CD8-positive, alpha-beta memory T cell (primary cell): ENCODE data around the gene KMT2C. TPM values are rescaled to one million over a fixed set of nuclear protein-coding genes. Genes with fewer than 3 reads are reported as not detected.
"Not testable (repeated sequence)": the region's sequence is repeated elsewhere in the genome, so short reads cannot be mapped to it uniquely, and the experiment has no call there.

Experiments
- CTCF ChIA-PET: fragments of 350-600 bp; sonication (Branson Sonifier 250); formaldehyde crosslinking; loops from one replicate; lab custom pipeline; 2021; ENCODE audit warnings: antibody characterized with exemption; lab: Charles Lee
- POLR2A ChIA-PET: fragments of 350-600 bp; sonication (Branson Sonifier 250); formaldehyde crosslinking; loops from one replicate; lab custom pipeline; 2021; ENCODE audit warnings: antibody characterized with exemption; lab: Charles Lee
- DNase-seq, 5 donors: peaks; one replicate each; pipeline versions ENCODE4 v3.0.0 to v3.0.0-alpha.2; 2020 to 2022; ENCODE audit warnings: mixed read lengths in 1 of 5
- H3K27ac ChIP-seq: one replicate; pipeline ENCODE4 v1.7.0; 2013; ENCODE audit warnings: low read depth, mild to moderate bottlenecking, low read length, moderate library complexity
- H3K27me3 ChIP-seq: 2 replicates; pipeline ENCODE4 v1.7.0; 2013; ENCODE audit warnings: low read length, mild to moderate bottlenecking; ENCODE audit not compliant: insufficient read depth, poor library complexity, severe bottlenecking
- H3K36me3 ChIP-seq: 2 replicates; pipeline ENCODE4 v1.7.0; 2013; ENCODE audit warnings: mild to moderate bottlenecking, low read length, moderate library complexity; ENCODE audit not compliant: insufficient read depth
- H3K4me1 ChIP-seq: 2 replicates; pipeline ENCODE4 v1.7.0; 2013; ENCODE audit warnings: mild to moderate bottlenecking, low read length, moderate library complexity; ENCODE audit not compliant: insufficient read depth
- H3K4me3 ChIP-seq: 2 replicates; pipeline ENCODE4 v1.7.0; 2013; ENCODE audit warnings: mild to moderate bottlenecking, low read length
- H3K9me3 ChIP-seq: 2 replicates; pipeline ENCODE4 v1.7.0; 2013; ENCODE audit warnings: mild to moderate bottlenecking, low read length
- H3K27ac Mint-ChIP-seq, 8 donors: one replicate each; pipeline ENCODE4 v1.8.0; 2020 to 2021; ENCODE audit warnings: mixed read lengths in 8 of 8, mild to moderate bottlenecking in 6 of 8, inconsistent platforms in 3 of 8, moderate library complexity in 3 of 8
- H3K27me3 Mint-ChIP-seq, 2 donors: one replicate each; pipeline ENCODE4 v1.8.0; 2020 to 2021; ENCODE audit warnings: mixed read lengths in 2 of 2, mild to moderate bottlenecking in 1 of 2, moderate library complexity in 1 of 2
- H3K36me3 Mint-ChIP-seq, 3 donors: one replicate each; pipeline ENCODE4 v1.8.0; 2020 to 2021; ENCODE audit warnings: mixed read lengths in 3 of 3, inconsistent platforms in 1 of 3, mild to moderate bottlenecking in 1 of 3
- H3K4me1 Mint-ChIP-seq, 3 donors: one replicate each; pipeline ENCODE4 v1.8.0; 2020 to 2021; ENCODE audit warnings: mixed read lengths in 3 of 3, inconsistent platforms in 1 of 3, mild to moderate bottlenecking in 1 of 3
- H3K4me3 Mint-ChIP-seq, 7 donors: one replicate each; pipeline ENCODE4 v1.8.0; 2020 to 2021; ENCODE audit warnings: mixed read lengths in 7 of 7, mild to moderate bottlenecking in 6 of 7, moderate library complexity in 4 of 7, inconsistent platforms in 2 of 7
- H3K9me3 Mint-ChIP-seq, 5 donors: one replicate each; pipeline ENCODE4 v1.8.0; 2020 to 2022; ENCODE audit warnings: mixed read lengths in 5 of 5, mild to moderate bottlenecking in 3 of 5, moderate library complexity in 2 of 5, inconsistent platforms in 1 of 5
- polyA plus RNA-seq: library from polyadenylated mRNA; unstranded; fragments of 300-500 nt; fragmentation: Illumina TruSeq; gene quantifications from one replicate; pipeline ENCODE4 v1.2.3, GENCODE V29; 2021
- total RNA-seq, 2 experiments: library from RNA; stranded (reverse); gene quantifications; one replicate each; pipeline ENCODE4 v1.2.3, GENCODE V29; 2021

The KMT2C gene
- total and polyA plus RNA-seq, 3 experiments from 2014 or later: 18.7 to 45.3 (median 42.0) TPM

- H3K9me3 Mint-ChIP-seq, H3K27me3 ChIP-seq, H3K27me3 Mint-ChIP-seq, H3K4me3 ChIP-seq, H3K36me3 ChIP-seq, H3K4me3 Mint-ChIP-seq, H3K27ac ChIP-seq, POLR2A ChIA-PET, H3K9me3 ChIP-seq, DNase-seq, H3K27ac Mint-ChIP-seq, CTCF ChIA-PET, H3K4me1 ChIP-seq: not testable (repeated sequence)
- H3K36me3 Mint-ChIP-seq: peaks cover 15 to 58% (median 19%) of the 10 kb centered on the region in 3 donors
- H3K4me1 Mint-ChIP-seq: peaks cover 16 to 20% (median 19%) of the 10 kb centered on the region in 3 donors
Measured at GRCh38 chr7:152266859-152267258, 168.9 kb downstream of the KMT2C start.

GRCh38 chr7:152264915-152265314, 170.9 kb downstream of the KMT2C start:
- H3K27ac ChIP-seq, H3K4me1 ChIP-seq, H3K9me3 Mint-ChIP-seq, CTCF ChIA-PET, H3K27ac Mint-ChIP-seq, H3K4me3 Mint-ChIP-seq, H3K27me3 Mint-ChIP-seq, H3K9me3 ChIP-seq, DNase-seq, H3K27me3 ChIP-seq, POLR2A ChIA-PET, H3K4me3 ChIP-seq, H3K36me3 ChIP-seq: not testable (repeated sequence)
- Mint-ChIP-seq H3K4me1 (peaks cover 18 to 29% (median 22%) of the 10 kb centered on the region in 3 donors), H3K36me3 (peaks cover 16 to 53% (median 23%) of the 10 kb centered on the region in 3 donors)

DNA sequence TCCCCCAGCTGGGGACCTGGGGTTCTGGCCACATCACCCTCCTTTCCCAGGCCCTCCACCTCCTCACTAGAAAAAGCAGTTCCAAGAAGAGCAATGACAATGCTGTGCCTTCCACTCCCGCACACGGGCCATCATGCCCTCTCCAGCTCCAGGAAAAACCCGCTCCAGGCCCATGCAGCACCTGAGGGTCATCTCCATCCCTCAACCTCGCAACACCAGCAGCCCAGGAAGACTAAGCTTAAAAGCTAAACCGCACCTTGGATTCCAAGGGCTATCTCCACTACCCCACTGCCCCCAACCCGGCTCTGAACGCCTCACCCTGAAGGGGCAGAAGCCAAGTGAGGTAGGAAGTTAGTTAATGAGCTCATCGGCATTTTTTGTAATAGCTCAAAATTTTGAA, 173.7 kb downstream of the KMT2C start:
- H3K27ac ChIP-seq, H3K4me1 ChIP-seq, H3K9me3 ChIP-seq, H3K9me3 Mint-ChIP-seq, H3K4me3 ChIP-seq, CTCF ChIA-PET, H3K27me3 Mint-ChIP-seq, DNase-seq, H3K27me3 ChIP-seq, H3K36me3 ChIP-seq, H3K4me3 Mint-ChIP-seq: not testable (repeated sequence)
- H3K36me3 Mint-ChIP-seq: peaks cover 16 to 59% (median 24%) of the 10 kb centered on the region in 3 donors
- POLR2A ChIA-PET: interaction anchor here (0.5 kb wide), 1 partner anchor 202 kb away, joined by 3 read pairs; no protein-coding TSS in a partner anchor
- peak overlapping the region in 2 of 8 donors; percentile 3 to 49 for H3K27ac Mint-ChIP-seq
- peaks cover 21 to 37% (median 35%) of the 10 kb centered on the region in 3 donors for H3K4me1 Mint-ChIP-seq

GRCh38 chr7:152259645-152260044, 176.2 kb downstream of the KMT2C start:
- peaks cover 21 to 69% (median 25%) of the 10 kb centered on the region in 3 donors for H3K36me3 Mint-ChIP-seq
- POLR2A ChIA-PET, CTCF ChIA-PET, H3K4me3 ChIP-seq, H3K36me3 ChIP-seq, H3K9me3 ChIP-seq, H3K9me3 Mint-ChIP-seq, DNase-seq, H3K27me3 ChIP-seq, H3K27ac ChIP-seq, H3K4me1 ChIP-seq, H3K27me3 Mint-ChIP-seq: not testable (repeated sequence)
- peak overlapping the region in 1 of 7 donors; percentile 4 for H3K4me3 Mint-ChIP-seq
- peak overlapping the region in 6 of 8 donors; percentile 4 to 88 (median 33) for H3K27ac Mint-ChIP-seq
- peaks cover 18 to 46% (median 45%) of the 10 kb centered on the region in 3 donors for H3K4me1 Mint-ChIP-seq

GRCh38 chr7:152247851-152248250, 188.0 kb downstream of the KMT2C start:
- H3K27ac Mint-ChIP-seq, DNase-seq, H3K4me1 ChIP-seq, H3K27me3 Mint-ChIP-seq, CTCF ChIA-PET, H3K4me3 ChIP-seq, H3K27ac ChIP-seq, H3K27me3 ChIP-seq, H3K9me3 ChIP-seq, H3K4me3 Mint-ChIP-seq, POLR2A ChIA-PET, H3K9me3 Mint-ChIP-seq: not testable (repeated sequence)
- peaks cover 4 to 30% (median 9%) of the 10 kb centered on the region in 3 donors for H3K4me1 Mint-ChIP-seq
- peaks cover 3 to 68% (median 26%) of the 10 kb centered on the region in 3 donors for H3K36me3 Mint-ChIP-seq
- peaks cover 17% of the 10 kb centered on the region for H3K36me3 ChIP-seq

DNA sequence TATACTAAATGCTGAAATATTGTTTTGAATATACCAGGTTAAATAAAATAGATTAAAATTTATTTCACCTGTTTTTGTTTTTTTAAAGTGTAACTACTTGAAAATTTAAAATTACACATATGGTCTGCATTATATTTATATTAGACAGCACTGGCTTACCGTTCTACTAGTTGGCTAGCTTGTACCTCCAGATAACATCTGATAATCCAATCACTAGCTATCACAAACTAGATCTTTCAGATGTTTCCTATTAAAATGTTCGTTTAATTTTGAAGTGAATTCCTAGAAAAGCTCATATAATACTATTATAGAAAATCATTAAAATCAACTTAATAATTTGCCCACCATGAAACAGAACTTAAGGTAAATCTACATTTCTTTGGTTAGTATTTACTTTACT, 190.4 kb downstream of the KMT2C start:
- H3K4me3 Mint-ChIP-seq, H3K4me1 ChIP-seq, CTCF ChIA-PET, H3K36me3 ChIP-seq, H3K27ac Mint-ChIP-seq, H3K9me3 ChIP-seq, H3K27me3 Mint-ChIP-seq, H3K4me3 ChIP-seq, POLR2A ChIA-PET, H3K9me3 Mint-ChIP-seq, H3K27ac ChIP-seq, H3K27me3 ChIP-seq, DNase-seq: not testable (repeated sequence)
- peaks cover 13 to 38% (median 24%) of the 10 kb centered on the region in 3 donors for H3K4me1 Mint-ChIP-seq
- H3K36me3 Mint-ChIP-seq: peaks cover 0 to 61% (median 20%) of the 10 kb centered on the region in 3 donors

GRCh38 chr7:152243464-152243863, 192.3 kb downstream of the KMT2C start:
- POLR2A ChIA-PET, H3K4me3 Mint-ChIP-seq, H3K4me3 ChIP-seq, H3K27ac ChIP-seq, H3K36me3 ChIP-seq, DNase-seq, H3K27me3 Mint-ChIP-seq, H3K27ac Mint-ChIP-seq, H3K9me3 ChIP-seq, H3K27me3 ChIP-seq, H3K9me3 Mint-ChIP-seq, CTCF ChIA-PET, H3K4me1 ChIP-seq: not testable (repeated sequence)
- Mint-ChIP-seq H3K4me1 (peaks cover 15 to 33% (median 30%) of the 10 kb centered on the region in 3 donors), H3K36me3 (peaks cover 0 to 50% (median 18%) of the 10 kb centered on the region in 3 donors)

- CTCF ChIA-PET, H3K4me3 Mint-ChIP-seq, H3K4me1 ChIP-seq, H3K27me3 Mint-ChIP-seq, H3K36me3 ChIP-seq, POLR2A ChIA-PET, DNase-seq, H3K9me3 Mint-ChIP-seq, H3K9me3 ChIP-seq, H3K27ac ChIP-seq, H3K27me3 ChIP-seq, H3K4me3 ChIP-seq: not testable (repeated sequence)
- peaks cover 14 to 27% (median 25%) of the 10 kb centered on the region in 3 donors for H3K4me1 Mint-ChIP-seq
- H3K36me3 Mint-ChIP-seq: peaks cover 0 to 47% (median 14%) of the 10 kb centered on the region in 3 donors
- peak overlapping the region in 1 of 8 donors; percentile 7 for H3K27ac Mint-ChIP-seq
Measured at GRCh38 chr7:152241301-152241700, 194.5 kb downstream of the KMT2C start.
